SU-DHL-6 (cell line): ENCODE results near the gene RASGRP3.

ENCODE experiments used
- EZH2phosphoT487 ChIP-seq: fragments of 200-600 bp; sonication (generic), shearing (Covaris generic); conservative IDR thresholded peaks from 2 replicates; pipeline ENCODE4 v1.6.1; 2018; ENCODE audit warnings: mild to moderate bottlenecking, antibody characterized with exemption, low read length, moderate library complexity, mixed read lengths
- TF ChIP-seq, protein P1 (sequence below): fragments of 200-600 bp; sonication (generic); IDR thresholded peaks from one replicate; pipeline ENCODE4 v1.5.1; 2017; ENCODE audit warnings: antibody characterized with exemption, mild to moderate bottlenecking, low read length, moderate library complexity; ENCODE audit not compliant: insufficient read depth, poor library complexity, severe bottlenecking

DNA sequence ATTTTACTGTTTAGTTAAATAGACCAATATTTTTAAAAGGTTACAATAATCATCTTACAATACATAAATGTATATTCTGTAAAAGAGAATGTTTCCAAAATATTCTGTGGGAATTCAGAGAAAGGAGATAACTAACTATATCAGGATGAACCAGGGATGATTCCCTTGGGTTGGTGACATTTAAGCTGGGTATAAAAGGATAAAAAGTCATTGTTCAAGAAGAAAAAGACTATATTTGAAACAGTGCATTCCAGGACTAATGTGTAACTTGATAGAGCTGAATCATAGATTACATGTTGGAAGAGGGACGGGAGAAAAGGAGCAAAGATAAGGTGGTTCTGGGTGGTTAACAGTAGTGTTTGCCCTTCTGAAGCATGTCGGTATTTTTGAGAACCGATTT lies 10.1 kb downstream of the RASGRP3 start:
- TF ChIP-seq EZH2phosphoT487, result no peak
- TF ChIP-seq, protein P1, sequence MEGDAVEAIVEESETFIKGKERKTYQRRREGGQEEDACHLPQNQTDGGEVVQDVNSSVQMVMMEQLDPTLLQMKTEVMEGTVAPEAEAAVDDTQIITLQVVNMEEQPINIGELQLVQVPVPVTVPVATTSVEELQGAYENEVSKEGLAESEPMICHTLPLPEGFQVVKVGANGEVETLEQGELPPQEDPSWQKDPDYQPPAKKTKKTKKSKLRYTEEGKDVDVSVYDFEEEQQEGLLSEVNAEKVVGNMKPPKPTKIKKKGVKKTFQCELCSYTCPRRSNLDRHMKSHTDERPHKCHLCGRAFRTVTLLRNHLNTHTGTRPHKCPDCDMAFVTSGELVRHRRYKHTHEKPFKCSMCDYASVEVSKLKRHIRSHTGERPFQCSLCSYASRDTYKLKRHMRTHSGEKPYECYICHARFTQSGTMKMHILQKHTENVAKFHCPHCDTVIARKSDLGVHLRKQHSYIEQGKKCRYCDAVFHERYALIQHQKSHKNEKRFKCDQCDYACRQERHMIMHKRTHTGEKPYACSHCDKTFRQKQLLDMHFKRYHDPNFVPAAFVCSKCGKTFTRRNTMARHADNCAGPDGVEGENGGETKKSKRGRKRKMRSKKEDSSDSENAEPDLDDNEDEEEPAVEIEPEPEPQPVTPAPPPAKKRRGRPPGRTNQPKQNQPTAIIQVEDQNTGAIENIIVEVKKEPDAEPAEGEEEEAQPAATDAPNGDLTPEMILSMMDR, result no peak
